Caco-2 (cell line): ENCODE measurements around the gene SOX6. TPM values are rescaled to one million over a fixed set of nuclear protein-coding genes. Genes with fewer than 3 reads are reported as not detected.
A peak's percentile ranks its signal among the peaks of the same experiment; 100 is the strongest.

ENCODE experiments used
- BruUV-seq: library from RNA; stranded (reverse); fragments of 400-500 nt; replicated peaks from 2 replicates; lab custom pipeline; 2021; lab: Mats Ljungman, UMichigan
- CTCF ChIA-PET: fragments of 300-600 bp; sonication (Branson Sonifier 250); formaldehyde crosslinking; loops from one replicate; lab custom pipeline; 2022; ENCODE audit warnings: antibody characterized with exemption; lab: Charles Lee
- POLR2A ChIA-PET: fragments of 300-600 bp; sonication (Branson Sonifier 250); formaldehyde crosslinking; loops from one replicate; lab custom pipeline; 2022; ENCODE audit warnings: antibody characterized with exemption; lab: Charles Lee
- DNase-seq, 2 experiments: peaks; one replicate each; pipeline versions ENCODE4 v3.0.0 to v3.0.0-alpha.2; 2020 to 2022
- H3K27me3 ChIP-seq: replicated peaks from 2 replicates; pipeline ENCODE4 v1.6.0; 2011; ENCODE audit warnings: low read length; ENCODE audit not compliant: control insufficient read depth, insufficient read depth
- H3K36me3 ChIP-seq: 2 replicates; pipeline ENCODE4 v1.5.1; 2011; ENCODE audit warnings: low read length; ENCODE audit not compliant: control insufficient read depth, insufficient read depth
- H3K4me1 ChIP-seq: fragments of 250-450 bp; sonication (Bioruptor Pico); 2 replicates; pipeline ENCODE4 v1.5.1; 2020; ENCODE audit warnings: mild to moderate bottlenecking
- H3K4me3 ChIP-seq: 2 replicates; pipeline ENCODE4 v1.5.1; 2011; ENCODE audit warnings: low read depth, mild to moderate bottlenecking, control low read depth, low read length
- H3K9me3 ChIP-seq: fragments of 250-450 bp; sonication (Bioruptor Pico); 2 replicates; pipeline ENCODE4 v1.5.1; 2020; ENCODE audit warnings: mild to moderate bottlenecking, moderate library complexity
- H3K27ac Mint-ChIP-seq: one replicate; pipeline ENCODE4 v1.8.0; 2022; ENCODE audit warnings: mixed read lengths; ENCODE audit not compliant: unreplicated experiment
- H3K27me3 Mint-ChIP-seq: one replicate; pipeline ENCODE4 v1.8.0; 2022; ENCODE audit warnings: mixed read lengths; ENCODE audit not compliant: insufficient read depth, unreplicated experiment
- H3K36me3 Mint-ChIP-seq: one replicate; pipeline ENCODE4 v1.8.0; 2022; ENCODE audit warnings: mild to moderate bottlenecking, mixed read lengths; ENCODE audit not compliant: insufficient read depth, unreplicated experiment
- H3K4me1 Mint-ChIP-seq: one replicate; pipeline ENCODE4 v1.8.0; 2022; ENCODE audit warnings: low read depth, mixed read lengths; ENCODE audit not compliant: unreplicated experiment
- H3K4me3 Mint-ChIP-seq: one replicate; pipeline ENCODE4 v1.8.0; 2022; ENCODE audit warnings: mild to moderate bottlenecking, moderate library complexity, mixed read lengths; ENCODE audit not compliant: unreplicated experiment
- H3K9me3 Mint-ChIP-seq: one replicate; pipeline ENCODE4 v1.8.0; 2022; ENCODE audit warnings: mixed read lengths; ENCODE audit not compliant: unreplicated experiment
- CTCF ChIP-seq, 2 experiments: fragments of 200-600 bp in 1 of 2; IDR thresholded peaks; 1 replicate in 1 of 2; 2 replicates in 1 of 2; pipeline versions ENCODE4 v1.5.1 to v1.8.0; 2011 to 2022; ENCODE audit warnings: antibody characterized with exemption in 1 of 2, control low read depth in 1 of 2, inconsistent platforms in 1 of 2, low read depth in 1 of 2, low read length in 1 of 2, mild to moderate bottlenecking in 1 of 2, moderate library complexity in 1 of 2; ENCODE audit not compliant: insufficient read depth in 1 of 2, severe bottlenecking in 1 of 2, unreplicated experiment in 1 of 2
- intact Hi-C: fragments of 100-400 bp; cut with micrococcal nuclease; formaldehyde crosslinking; loops from one replicate; pipeline ENCODE4 v1.10.0; 2022; ENCODE audit not compliant: unreplicated experiment
- total RNA-seq: library from RNA; stranded (reverse); gene quantifications from 2 replicates; pipeline ENCODE4 v1.2.3, GENCODE V29; 2022

SOX6 gene
- total RNA-seq, 1 experiment from 2014 or later, result 10.8 TPM

- no peaks in the 10 kb centered on the region for H3K36me3 ChIP-seq
- Mint-ChIP-seq H3K27ac (no peak overlapping the region), H3K27me3 (no peaks in the 10 kb centered on the region), H3K4me1 (peaks cover 26% of the 10 kb centered on the region), H3K4me3 (no peak overlapping the region), H3K36me3 (no peaks in the 10 kb centered on the region), H3K9me3 (peaks cover 8% of the 10 kb centered on the region)
- intact Hi-C loops, result loop anchor here (2.0 kb wide), 1 partner anchor 203 kb away; no protein-coding TSS in a partner anchor
- no peak for DNase-seq
- BruUV-seq, result no TSS peak
- H3K4me3 ChIP-seq, result no peak overlapping the region
- no peaks in the 10 kb centered on the region for H3K27me3 ChIP-seq
- ChIA-PET POLR2A (no interaction called here), CTCF (no interaction called here)
- no peak for TF ChIP-seq CTCF (IDR thresholded peaks at IDR 0.05; ENCODE audit: insufficient read depth in 1 of 2, low read depth in 1 of 2, low read length in 1 of 2, severe bottlenecking in 1 of 2, unreplicated experiment in 1 of 2)
- no peaks in the 10 kb centered on the region for H3K9me3 ChIP-seq
- peaks cover 24% of the 10 kb centered on the region for H3K4me1 ChIP-seq
Measured at GRCh38 chr11:16403448-16403803, 47.1 kb upstream of the SOX6 start.

- Histone ChIP-seq H3K4me3 (no peak overlapping the region), H3K36me3 (no peaks in the 10 kb centered on the region), H3K9me3 (no peaks in the 10 kb centered on the region), H3K4me1 (peaks cover 30% of the 10 kb centered on the region), H3K27me3 (no peaks in the 10 kb centered on the region)
- ChIA-PET CTCF (no interaction called here), POLR2A (no interaction called here)
- intact Hi-C loops, result loop anchor here (2.0 kb wide), 1 partner anchor 204 kb away; no protein-coding TSS in a partner anchor
- H3K9me3 Mint-ChIP-seq, result peaks cover 8% of the 10 kb centered on the region
- peaks cover 32% of the 10 kb centered on the region for H3K4me1 Mint-ChIP-seq
- no peak overlapping the region for H3K4me3 Mint-ChIP-seq
- BruUV-seq, result no TSS peak
- H3K36me3 Mint-ChIP-seq, result no peaks in the 10 kb centered on the region
- DNase-seq, result no peak
- no peak for TF ChIP-seq CTCF (IDR thresholded peaks at IDR 0.05; ENCODE audit: insufficient read depth in 1 of 2, low read depth in 1 of 2, low read length in 1 of 2, severe bottlenecking in 1 of 2, unreplicated experiment in 1 of 2)
- H3K27ac Mint-ChIP-seq, result no peak overlapping the region
- no peaks in the 10 kb centered on the region for H3K27me3 Mint-ChIP-seq
Measured at GRCh38 chr11:16402654-16403447, 46.5 kb upstream of the SOX6 start.

- Histone ChIP-seq H3K4me1 (peaks cover 36% of the 10 kb centered on the region), H3K4me3 (peak overlapping the region; percentile 39), H3K36me3 (no peaks in the 10 kb centered on the region), H3K27me3 (no peaks in the 10 kb centered on the region), H3K9me3 (no peaks in the 10 kb centered on the region)
- no peaks in the 10 kb centered on the region for H3K9me3 Mint-ChIP-seq
- BruUV-seq, result no TSS peak
- no peaks in the 10 kb centered on the region for H3K27me3 Mint-ChIP-seq
- DNase-seq, result no peak
- H3K27ac Mint-ChIP-seq, result peak overlapping the region; percentile 33
- ChIA-PET CTCF (interaction anchor here (0.8 to 1.0 kb wide), 2 partner anchors 206 to 210 kb away, joined by 3 read pairs; no protein-coding TSS in a partner anchor), POLR2A (no interaction called here)
- no peaks in the 10 kb centered on the region for H3K36me3 Mint-ChIP-seq
- peaks cover 27% of the 10 kb centered on the region for H3K4me1 Mint-ChIP-seq
- intact Hi-C loops, result loop anchor here (2.0 kb wide), 1 partner anchor 207 kb away; no protein-coding TSS in a partner anchor
- no peak for TF ChIP-seq CTCF (IDR thresholded peaks at IDR 0.05; ENCODE audit: insufficient read depth in 1 of 2, low read depth in 1 of 2, low read length in 1 of 2, severe bottlenecking in 1 of 2, unreplicated experiment in 1 of 2)
- peak overlapping the region; percentile 62 for H3K4me3 Mint-ChIP-seq
Measured at GRCh38 chr11:16397390-16397789, 41.0 kb upstream of the SOX6 start.
